Measurements from ENCODE around the gene NTN1. TPM values are rescaled to one million over a fixed set of nuclear protein-coding genes. Genes with fewer than 3 reads are reported as not detected.
"Not testable (repeated sequence)": the region's sequence is repeated elsewhere in the genome, so short reads cannot be mapped to it uniquely, and the experiment has no call there.

NTN1 gene
- total RNA-seq, 1 donor = 0.36 TPM

DNA sequence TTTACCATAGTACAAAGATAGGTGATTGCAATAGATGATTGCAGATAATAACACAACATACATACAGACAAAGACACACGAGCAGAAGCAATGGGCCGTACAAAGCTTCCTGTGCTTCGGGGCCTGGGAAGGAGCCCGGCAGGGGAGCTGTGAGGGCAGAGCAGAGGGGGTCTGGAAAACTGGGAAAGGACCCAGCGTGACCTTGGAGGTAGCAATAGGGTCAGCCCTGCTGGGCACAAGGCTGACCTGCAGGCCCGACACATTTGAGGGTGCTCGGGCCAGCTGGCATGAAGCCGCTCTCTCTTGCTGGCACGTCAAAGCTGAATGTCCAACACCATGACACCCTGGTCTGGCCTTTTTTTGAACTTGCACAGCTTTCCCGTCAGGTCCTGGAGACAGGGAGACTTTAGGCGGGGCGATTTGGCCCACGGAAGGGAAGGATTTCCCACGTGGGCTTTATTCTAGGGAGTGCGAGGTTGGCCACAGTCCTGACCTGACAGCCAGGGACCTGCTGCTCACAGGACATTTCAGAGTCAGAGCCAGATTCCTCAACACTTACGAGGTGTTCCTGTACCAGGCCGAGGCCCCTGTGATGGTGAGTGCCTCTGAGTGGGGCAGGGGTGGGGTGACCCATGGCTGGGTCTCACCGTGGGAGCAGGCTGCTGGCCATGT, 83.2 kb downstream of the NTN1 start:
- no peak overlapping the region for H3K4me3 ChIP-seq (ENCODE audit: insufficient read depth, low read length)
- H3K27me3 ChIP-seq (ENCODE audit: insufficient read depth, low read length) = no peaks in the 10 kb centered on the region
- TF ChIP-seq, protein P1, sequence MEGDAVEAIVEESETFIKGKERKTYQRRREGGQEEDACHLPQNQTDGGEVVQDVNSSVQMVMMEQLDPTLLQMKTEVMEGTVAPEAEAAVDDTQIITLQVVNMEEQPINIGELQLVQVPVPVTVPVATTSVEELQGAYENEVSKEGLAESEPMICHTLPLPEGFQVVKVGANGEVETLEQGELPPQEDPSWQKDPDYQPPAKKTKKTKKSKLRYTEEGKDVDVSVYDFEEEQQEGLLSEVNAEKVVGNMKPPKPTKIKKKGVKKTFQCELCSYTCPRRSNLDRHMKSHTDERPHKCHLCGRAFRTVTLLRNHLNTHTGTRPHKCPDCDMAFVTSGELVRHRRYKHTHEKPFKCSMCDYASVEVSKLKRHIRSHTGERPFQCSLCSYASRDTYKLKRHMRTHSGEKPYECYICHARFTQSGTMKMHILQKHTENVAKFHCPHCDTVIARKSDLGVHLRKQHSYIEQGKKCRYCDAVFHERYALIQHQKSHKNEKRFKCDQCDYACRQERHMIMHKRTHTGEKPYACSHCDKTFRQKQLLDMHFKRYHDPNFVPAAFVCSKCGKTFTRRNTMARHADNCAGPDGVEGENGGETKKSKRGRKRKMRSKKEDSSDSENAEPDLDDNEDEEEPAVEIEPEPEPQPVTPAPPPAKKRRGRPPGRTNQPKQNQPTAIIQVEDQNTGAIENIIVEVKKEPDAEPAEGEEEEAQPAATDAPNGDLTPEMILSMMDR (IDR thresholded peaks at IDR 0.05; ENCODE audit: extremely low read depth, low read depth, low read length) = no peak
- H3K36me3 ChIP-seq (ENCODE audit: insufficient read depth, low read length) = no peaks in the 10 kb centered on the region
- H3K27ac ChIP-seq (ENCODE audit: low read depth, low read length) = no peak overlapping the region
- no peak overlapping the region for H3K4me2 ChIP-seq (ENCODE audit: insufficient read depth, low read length)
- no peaks in the 10 kb centered on the region for H3K9me3 ChIP-seq (ENCODE audit: low read depth, low read length)
- H3K79me2 ChIP-seq (ENCODE audit: insufficient read depth, low read length) = no peaks in the 10 kb centered on the region
- DNase-seq (ENCODE audit: insufficient read length, low spot score, missing footprints) = no peak
- H4K20me1 ChIP-seq (ENCODE audit: insufficient read depth, low read length) = no peaks in the 10 kb centered on the region
- H3K4me1 ChIP-seq (ENCODE audit: insufficient read depth, low read length) = no peaks in the 10 kb centered on the region
- H2AFZ ChIP-seq (ENCODE audit: low read length) = no peak overlapping the region

DNA sequence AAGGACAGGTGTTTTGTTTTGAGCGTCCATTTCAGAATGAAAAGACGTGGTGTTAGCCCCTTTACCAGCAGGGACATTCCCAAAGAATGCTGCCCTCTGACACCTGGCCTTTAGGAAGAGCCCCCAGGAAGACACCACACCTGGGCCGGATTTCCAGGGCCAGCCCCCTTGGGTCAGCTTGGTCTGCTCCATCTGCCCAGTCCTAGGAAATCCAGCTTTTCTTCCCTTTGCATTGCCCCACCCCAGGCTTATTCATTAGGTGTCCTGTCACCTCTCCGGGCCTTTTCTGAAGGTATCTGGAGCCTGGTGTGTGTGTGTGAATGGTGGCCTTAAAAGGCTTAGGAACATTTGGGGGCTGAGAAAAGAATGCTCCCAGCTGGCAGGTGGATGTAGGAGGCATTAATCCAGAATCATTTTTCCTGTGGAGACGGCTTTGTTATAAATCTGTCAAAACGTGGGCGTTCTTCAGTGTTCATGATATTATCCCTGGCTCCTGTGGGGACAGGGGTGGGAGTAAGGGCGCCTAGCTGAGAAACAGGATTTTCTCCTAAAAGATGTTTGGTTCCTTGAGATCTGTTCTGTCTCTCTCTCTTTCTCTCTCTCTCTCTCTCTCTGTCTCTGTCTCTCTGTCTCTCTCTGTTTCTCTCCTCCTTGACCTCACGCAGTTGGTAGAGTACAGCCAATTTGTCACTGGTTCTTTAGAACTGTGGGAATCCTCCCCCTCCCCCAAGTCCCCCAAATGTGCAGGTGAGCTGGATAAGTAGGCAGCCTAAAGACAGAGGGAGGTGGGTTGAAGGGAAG, 84.0 kb downstream of the NTN1 start:
- Histone ChIP-seq H3K27me3 (ENCODE audit: insufficient read depth, low read length) (no peaks in the 10 kb centered on the region), H3K79me2 (ENCODE audit: insufficient read depth, low read length) (no peaks in the 10 kb centered on the region)
- TF ChIP-seq, protein P1 (IDR thresholded peaks at IDR 0.05; ENCODE audit: extremely low read depth, low read depth, low read length) = no peak

DNA sequence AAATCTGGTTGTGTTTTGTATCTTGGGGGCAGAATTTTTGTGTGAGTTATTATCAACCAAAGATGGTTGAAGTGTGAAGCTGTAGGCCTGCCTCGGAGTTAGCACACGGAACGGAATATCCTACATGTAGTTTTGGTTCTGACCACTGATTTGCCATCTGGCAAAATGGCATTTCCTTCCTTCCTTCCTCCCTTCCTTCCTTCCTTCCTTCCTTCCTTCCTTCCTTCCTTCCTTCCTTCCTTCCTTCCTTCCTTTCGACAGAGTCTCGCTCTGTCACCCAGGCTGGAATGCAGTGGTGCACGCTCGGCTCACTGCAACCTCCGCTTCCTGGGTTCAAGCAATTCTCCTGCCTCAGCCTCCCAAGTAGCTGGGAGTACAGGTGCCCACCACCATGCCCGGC, 85.0 kb downstream of the NTN1 start:
- not testable (repeated sequence) for H3K4me1 ChIP-seq (ENCODE audit: insufficient read depth, low read length); H3K27ac ChIP-seq (ENCODE audit: low read depth, low read length); H2AFZ ChIP-seq (ENCODE audit: low read length); H4K20me1 ChIP-seq (ENCODE audit: insufficient read depth, low read length); H3K79me2 ChIP-seq (ENCODE audit: insufficient read depth, low read length); H3K4me3 ChIP-seq (ENCODE audit: insufficient read depth, low read length); H3K9me3 ChIP-seq (ENCODE audit: low read depth, low read length); H3K27me3 ChIP-seq (ENCODE audit: insufficient read depth, low read length); H3K4me2 ChIP-seq (ENCODE audit: insufficient read depth, low read length); DNase-seq (ENCODE audit: insufficient read length, low spot score, missing footprints); H3K36me3 ChIP-seq (ENCODE audit: insufficient read depth, low read length)

More for the DNA sequence above, 84.0 kb downstream of the NTN1 start:
- no peak for DNase-seq (ENCODE audit: insufficient read length, low spot score, missing footprints)
- Histone ChIP-seq H3K4me1 (ENCODE audit: insufficient read depth, low read length) (no peaks in the 10 kb centered on the region), H2AFZ (ENCODE audit: low read length) (no peak overlapping the region), H3K4me3 (ENCODE audit: insufficient read depth, low read length) (no peak overlapping the region), H3K9me3 (ENCODE audit: low read depth, low read length) (no peaks in the 10 kb centered on the region), H3K36me3 (ENCODE audit: insufficient read depth, low read length) (no peaks in the 10 kb centered on the region), H4K20me1 (ENCODE audit: insufficient read depth, low read length) (no peaks in the 10 kb centered on the region), H3K27ac (ENCODE audit: low read depth, low read length) (no peak overlapping the region), H3K4me2 (ENCODE audit: insufficient read depth, low read length) (no peak overlapping the region)

DNA sequence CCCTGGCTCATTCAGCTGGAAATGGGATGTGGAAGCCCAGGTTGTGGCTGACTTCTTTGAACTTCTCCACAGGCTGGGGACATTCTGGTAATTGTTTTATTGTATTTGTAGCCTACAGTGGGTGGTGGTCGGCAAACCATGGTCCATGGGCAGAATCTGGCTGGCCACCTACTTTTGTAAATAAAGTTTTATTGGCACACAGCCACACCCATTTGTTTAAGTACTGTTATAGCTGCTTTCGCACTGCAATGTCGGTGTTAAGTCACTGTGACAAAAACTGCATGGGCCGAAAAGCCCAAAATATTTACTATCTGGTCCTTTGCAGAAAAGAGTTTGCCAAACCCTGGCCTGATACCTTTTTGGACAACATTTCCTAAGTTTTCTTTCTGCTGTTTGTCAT, 86.2 kb downstream of the NTN1 start:
- Histone ChIP-seq H3K9me3 (ENCODE audit: low read depth, low read length) (no peaks in the 10 kb centered on the region), H3K27ac (ENCODE audit: low read depth, low read length) (no peak overlapping the region), H3K27me3 (ENCODE audit: insufficient read depth, low read length) (no peaks in the 10 kb centered on the region), H3K79me2 (ENCODE audit: insufficient read depth, low read length) (no peaks in the 10 kb centered on the region), H3K36me3 (ENCODE audit: insufficient read depth, low read length) (no peaks in the 10 kb centered on the region), H3K4me2 (ENCODE audit: insufficient read depth, low read length) (no peak overlapping the region), H3K4me1 (ENCODE audit: insufficient read depth, low read length) (no peaks in the 10 kb centered on the region), H4K20me1 (ENCODE audit: insufficient read depth, low read length) (no peaks in the 10 kb centered on the region), H3K4me3 (ENCODE audit: insufficient read depth, low read length) (no peak overlapping the region), H2AFZ (ENCODE audit: low read length) (no peak overlapping the region)
- TF ChIP-seq, protein P1 (IDR thresholded peaks at IDR 0.05; ENCODE audit: extremely low read depth, low read depth, low read length) = no peak
- no peak for DNase-seq (ENCODE audit: insufficient read length, low spot score, missing footprints)
